ENCODE results near the gene CCL21. TPM values are rescaled to one million over a fixed set of nuclear protein-coding genes. Genes with fewer than 3 reads are reported as not detected.

Gene CCL21
- total and polyA plus RNA-seq, 2 of the 8 experiments (the other 6 are each of a cell fraction or from before 2014, with no cell fraction given), result not detected

- H2BK5ac ChIP-seq (ENCODE audit: low read depth, low read length), result no peak overlapping the region
- no peak for DNase-seq (ENCODE audit: low read depth in 1 of 2, low spot score in 2 of 2)
These were observed 13.2 kb upstream of the CCL21 start for GRCh38 chr9:34723141-34723540.

More at GRCh38 chr9:34723141-34723540, 13.2 kb upstream of the CCL21 start:
- Histone ChIP-seq H2BK120ac (replicated peaks; ENCODE audit: low read depth, low read length) (no peak overlapping the region), H3K56ac (replicated peaks; ENCODE audit: insufficient read length, low read depth, low read length) (no peak overlapping the region), H2BK15ac (ENCODE audit: low read length) (no peak overlapping the region), H3K36me3 (ENCODE audit: control insufficient read depth in 2 of 4, insufficient read depth in 4 of 4, low read length in 3 of 4) (no peaks in the 10 kb centered on the region), H2AFZ (ENCODE audit: low read length) (no peak overlapping the region), H4K91ac (replicated peaks; ENCODE audit: insufficient read length, low read length) (no peak overlapping the region), H3K23ac (ENCODE audit: insufficient read length) (no peak overlapping the region), H3K79me1 (ENCODE audit: low read depth, low read length) (no peaks in the 10 kb centered on the region; the same call in 1 of the 2 replicates), H3K23me2 (ENCODE audit: low read depth, low read length) (no peaks in the 10 kb centered on the region), H3K4me1 (replicated peaks in 1 of 4; ENCODE audit: control insufficient read depth in 3 of 4, insufficient read depth in 4 of 4, low read length in 3 of 4) (no peaks in the 10 kb centered on the region), H2BK20ac (ENCODE audit: low read length) (no peak overlapping the region), H2AK5ac (ENCODE audit: low read depth, low read length) (no peak overlapping the region), H3K18ac (ENCODE audit: extremely low read depth, low read length) (no peak overlapping the region), H4K20me1 (replicated peaks in 1 of 2; ENCODE audit: control insufficient read depth in 1 of 2, insufficient read depth in 2 of 2, low read length in 2 of 2) (no peaks in the 10 kb centered on the region), H3K27ac (ENCODE audit: low read depth, low read length) (no peak overlapping the region), H3K79me2 (ENCODE audit: control insufficient read depth in 1 of 2, insufficient read depth in 2 of 2, low read length in 2 of 2) (no peaks in the 10 kb centered on the region), H4K5ac (ENCODE audit: insufficient read length, low read depth, low read length) (no peak overlapping the region), H4K8ac (ENCODE audit: extremely low read depth, insufficient read depth, low read length) (no peak overlapping the region), H2BK12ac (ENCODE audit: low read depth, low read length) (no peak overlapping the region), H3K4me2 (ENCODE audit: insufficient read depth in 1 of 2, low read depth in 2 of 2, low read length in 2 of 2) (no peak overlapping the region), H3K4me3 (ENCODE audit: extremely low read depth in 1 of 4, insufficient read depth in 2 of 4, low read depth in 3 of 4, low read length in 4 of 4) (no peak overlapping the region), H3K14ac (ENCODE audit: insufficient read length) (no peak overlapping the region), H3K9ac (replicated peaks in 1 of 4; ENCODE audit: extremely low read depth in 1 of 4, low read depth in 3 of 4, low read length in 3 of 4) (no peak overlapping the region), H3K27me3 (replicated peaks in 1 of 4; ENCODE audit: control insufficient read depth in 3 of 4, extremely low read depth in 1 of 4, insufficient read depth in 3 of 4, low read length in 3 of 4) (peaks cover 0 to 3% (median 0%) of the 10 kb centered on the region in 4 experiments; a peak in 1 of 7 replicates), H3K4ac (replicated peaks; ENCODE audit: insufficient read length, low read depth, low read length) (no peak overlapping the region), H3K9me3 (ENCODE audit: insufficient read depth in 2 of 2, low read depth in 1 of 2, low read length in 1 of 2) (no peaks in the 10 kb centered on the region)
- ChIA-PET CTCF (ENCODE audit: partially characterized antibody) (interaction anchor here (0.8 to 1.5 kb wide), 3 partner anchors 15 to 176 kb away, joined by 3 to 6 read pairs (median 3); no protein-coding TSS in a partner anchor), POLR2A (ENCODE audit: partially characterized antibody) (no interaction called here)
- TF ChIP-seq TAF1 (IDR thresholded peaks at IDR 0.05; ENCODE audit: low read depth, low read length) (no peak), RAD21 (IDR thresholded peaks at IDR 0.05 in 1 of 2, conservative IDR thresholded peaks at IDR 0.05 in 1 of 2; ENCODE audit: low read depth in 2 of 2, low read length in 2 of 2) (no peak), ATF2 (IDR thresholded peaks at IDR 0.05; ENCODE audit: low read length) (no peak), SP1 (IDR thresholded peaks at IDR 0.05; ENCODE audit: low read depth, low read length) (no peak), CTCF (IDR thresholded peaks at IDR 0.05; ENCODE audit: control extremely low read depth in 1 of 3, insufficient read depth in 1 of 3, low read depth in 1 of 3, low read length in 3 of 3) (no peak)
- WGBS, 2 experiments (ENCODE audit: extremely low coverage in 1 of 2, insufficient coverage in 1 of 2, insufficient read length in 1 of 2, insufficient replicate concordance in 2 of 2, low coverage in 1 of 2, low lambda C conversion rate in 2 of 2, missing lambda C conversion rate in 1 of 2), result 87% methylated on average over 11 of the region's 11 CpGs; no CpG with 5 or more reads in 1 of the 2 experiments
- FAIRE-seq, result no peak

All from H1 (cell line).